SIG-M5 (cell line): Measurements from ENCODE around the gene IARS2.
"Not testable (repeated sequence)": the region's sequence is repeated elsewhere in the genome, so short reads cannot be mapped to it uniquely, and the experiment has no call there.

ENCODE experiments used
- DNase-seq: peaks from one replicate; lab custom pipeline; 2025; lab: John Stamatoyannopoulos, UW

Gene IARS2

DNA sequence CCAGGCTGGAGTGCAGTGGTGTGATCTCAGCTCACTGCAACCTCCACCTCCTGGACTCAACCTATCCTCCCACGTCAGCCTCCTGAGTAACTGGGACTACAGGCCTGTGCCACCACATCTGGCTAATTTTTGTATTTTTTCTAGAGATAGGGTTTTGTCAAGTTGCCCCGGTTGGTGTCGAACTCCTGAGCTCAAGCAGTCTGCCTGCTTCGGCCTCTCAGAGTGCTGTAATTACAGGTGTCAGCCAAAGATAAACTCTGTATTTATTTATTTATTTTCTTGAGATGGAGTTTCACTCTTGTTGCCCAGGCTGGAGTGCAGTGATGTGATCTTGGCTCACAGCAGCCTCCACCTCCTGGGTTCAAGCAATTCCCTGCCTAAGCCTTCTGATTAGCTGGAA is 18.7 kb downstream of the IARS2 start:
- DNase-seq = not testable (repeated sequence)

DNA sequence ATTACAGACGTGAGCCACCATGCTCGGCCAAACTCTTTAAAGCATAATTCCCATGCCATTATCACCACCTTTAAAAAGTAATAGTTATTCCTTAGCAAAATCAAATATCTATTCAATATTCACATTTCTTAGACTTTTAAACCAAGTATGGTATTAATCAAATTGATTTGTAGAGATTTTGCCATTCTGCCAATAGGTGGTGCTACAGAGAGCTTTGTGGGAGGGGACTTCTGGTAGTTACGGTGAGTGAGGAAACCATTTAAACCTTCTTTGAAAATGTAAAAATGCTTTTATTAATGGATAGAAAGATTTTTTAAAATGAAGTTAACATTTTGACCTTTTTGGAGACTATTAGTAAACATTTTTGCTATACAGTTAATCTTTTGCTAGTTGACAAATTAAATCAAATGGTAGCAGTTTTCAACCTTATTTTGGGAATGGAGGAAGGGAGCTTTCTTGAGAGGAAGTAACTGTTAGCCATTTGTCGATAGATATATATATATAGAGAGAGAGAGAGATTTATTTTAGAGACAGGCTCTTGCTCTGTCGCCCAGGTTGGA is 19.3 kb downstream of the IARS2 start:
- no peak for DNase-seq

DNA sequence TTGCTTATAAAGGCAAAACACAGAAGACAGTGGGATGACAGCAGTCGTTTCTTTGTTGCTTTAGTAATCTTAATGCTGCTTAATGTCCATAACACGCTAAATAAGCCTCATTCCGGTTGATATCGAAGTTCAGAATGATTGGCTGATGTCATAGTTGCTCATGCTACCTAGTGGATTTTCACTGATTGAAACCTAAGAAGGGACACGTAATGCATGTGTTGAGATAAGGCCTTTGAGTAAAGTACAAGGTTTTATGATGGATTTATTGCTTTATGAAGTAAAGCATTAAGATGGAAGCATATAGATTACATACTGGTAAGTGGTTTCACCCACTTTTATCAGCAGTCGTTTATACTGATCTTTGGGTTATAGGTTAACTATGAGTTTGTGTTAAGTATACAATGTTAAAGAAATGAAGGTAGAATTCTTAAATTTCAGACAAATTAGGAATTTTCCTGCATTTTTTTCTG is 25.1 kb downstream of the IARS2 start:
- no peak for DNase-seq

DNA sequence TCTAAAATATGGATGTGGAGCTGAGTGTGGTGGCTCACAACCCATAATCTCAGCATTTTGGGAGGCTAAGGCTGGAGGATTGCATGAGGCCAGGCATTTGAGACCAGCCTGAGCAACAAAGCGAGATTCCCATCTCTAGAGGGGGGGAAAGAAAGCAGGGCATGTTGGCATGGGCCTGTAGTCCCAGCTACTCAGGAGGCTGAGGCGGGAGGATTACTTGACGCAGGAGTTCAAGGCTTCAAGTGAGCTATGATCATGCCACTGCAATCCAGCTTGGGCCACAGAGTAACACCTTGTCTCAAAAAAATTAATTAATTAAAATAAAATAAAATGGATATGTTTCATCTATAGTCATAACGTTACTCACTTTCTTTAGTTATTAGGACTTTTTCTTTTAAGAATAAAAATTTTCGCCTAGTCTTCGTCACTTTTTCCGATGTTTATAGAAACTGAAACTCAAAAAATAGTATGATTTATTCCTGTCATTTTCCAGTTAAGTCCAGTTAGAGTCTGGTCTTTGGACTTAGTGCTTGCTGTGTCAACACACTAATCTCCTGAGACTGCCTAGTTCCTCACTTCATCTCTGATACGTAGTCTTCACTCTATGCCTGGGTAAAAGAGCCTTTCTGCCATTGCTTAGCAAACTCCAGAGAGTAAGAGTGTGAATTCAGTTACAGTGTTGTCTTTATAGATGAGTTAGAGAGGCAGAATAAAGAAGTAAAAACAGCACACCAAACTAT is 28.0 kb downstream of the IARS2 start:
- no peak for DNase-seq

DNA sequence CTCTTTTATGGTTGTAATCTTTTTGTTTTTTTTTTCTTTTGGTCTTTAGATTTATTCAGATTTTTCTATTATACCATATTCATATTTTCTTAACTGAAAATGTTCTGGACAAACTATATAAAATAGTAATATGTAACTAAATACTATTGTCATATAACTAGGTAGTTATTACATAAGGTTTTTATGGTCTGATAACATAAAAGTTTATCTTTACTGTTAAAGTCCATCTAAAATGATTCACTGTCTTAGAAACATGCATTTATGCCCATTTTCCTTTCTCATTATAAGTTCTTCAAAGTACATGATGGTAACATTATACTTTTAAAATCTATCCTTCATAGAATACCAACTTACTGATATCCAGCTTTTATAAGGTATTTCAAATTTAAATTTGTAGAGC is 29.1 kb downstream of the IARS2 start:
- DNase-seq = no peak

DNA sequence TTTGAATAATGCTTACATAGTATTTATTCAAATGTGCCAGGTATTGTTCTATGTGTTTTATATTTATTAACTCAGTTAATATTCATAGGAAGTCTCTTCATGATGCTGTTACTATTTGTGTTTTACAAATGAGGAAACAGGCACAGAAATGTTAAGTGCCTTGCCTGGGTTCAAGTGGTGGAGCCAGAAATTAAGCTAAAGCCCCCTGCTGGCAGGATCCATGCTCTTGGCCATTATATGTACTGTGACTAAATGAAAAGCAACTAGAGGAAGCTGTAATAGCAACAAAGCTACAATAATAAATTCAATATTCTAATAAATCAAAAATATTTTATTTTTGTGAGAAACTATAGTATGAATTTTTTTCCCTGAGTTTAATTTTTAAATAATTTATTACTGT is 30.0 kb downstream of the IARS2 start:
- no peak for DNase-seq

DNA sequence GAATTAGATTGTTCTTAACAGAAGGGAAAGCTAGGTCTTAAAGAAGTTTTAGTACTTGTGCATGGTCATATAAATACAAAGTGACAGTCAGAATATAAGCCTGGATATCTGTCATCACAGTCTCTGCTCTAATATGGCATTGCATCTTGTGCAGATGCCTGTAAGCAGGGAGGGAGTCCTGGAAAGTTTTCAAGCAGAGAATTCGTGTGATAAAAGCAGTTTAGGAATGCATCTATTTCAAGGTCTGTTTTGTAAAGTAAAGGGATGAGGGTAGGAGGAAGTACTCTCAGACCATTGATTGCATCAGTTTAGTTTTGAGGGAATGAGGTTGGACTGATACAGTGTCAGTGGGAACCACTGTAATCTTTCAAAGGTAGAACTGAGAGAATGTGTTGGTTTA is 30.6 kb downstream of the IARS2 start:
- no peak for DNase-seq

DNA sequence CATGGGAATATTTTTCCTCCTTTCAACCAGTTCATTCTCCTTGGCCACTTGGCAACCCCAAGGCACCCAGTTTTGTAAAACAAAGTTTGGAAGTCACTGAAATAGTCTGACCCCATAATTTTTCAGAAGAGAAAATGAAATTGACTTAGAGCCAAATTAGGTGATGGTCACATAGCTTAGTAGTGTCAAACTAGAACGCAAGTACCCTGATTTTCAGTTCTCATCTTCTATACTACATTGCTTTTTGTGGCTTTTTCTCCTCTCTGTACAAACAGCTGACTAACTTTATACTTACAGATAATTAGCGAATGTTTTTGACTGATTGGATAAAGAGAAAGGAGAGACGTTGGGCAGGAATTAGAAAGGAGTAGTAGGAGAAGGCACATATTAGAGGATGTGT is 33.1 kb downstream of the IARS2 start:
- DNase-seq = no peak

DNA sequence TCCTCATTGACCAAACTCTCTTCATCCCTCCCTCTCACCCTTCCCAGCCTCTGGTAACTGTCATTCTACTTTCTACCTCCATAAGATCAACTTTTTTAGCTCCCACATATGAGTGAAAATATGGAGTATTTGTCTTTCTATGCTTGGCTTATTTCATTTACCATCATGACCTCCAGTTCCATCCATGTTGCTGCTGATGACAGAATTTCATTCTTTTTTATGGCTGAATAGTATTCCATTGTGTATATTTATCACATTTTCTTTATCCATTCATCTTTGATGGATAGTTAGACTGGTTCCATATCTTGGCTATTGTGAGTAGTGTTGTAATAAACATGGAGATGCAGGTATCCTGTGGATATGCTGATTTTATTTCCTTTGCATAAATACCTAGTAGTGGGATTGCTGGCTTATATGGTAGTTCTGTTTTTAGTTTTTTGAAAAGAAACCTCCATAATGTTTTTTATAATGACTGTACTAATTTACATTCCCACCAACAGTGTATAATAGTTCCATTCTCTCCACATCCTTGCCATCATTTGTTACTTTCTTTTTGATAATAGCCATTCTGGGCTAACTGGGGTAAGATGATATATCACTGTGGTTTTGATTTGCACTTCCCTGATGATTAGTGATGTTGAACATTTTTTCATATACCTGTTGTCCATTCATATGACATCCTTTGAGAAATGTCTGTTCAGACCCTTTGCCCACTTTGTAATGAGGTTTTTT is 35.7 kb downstream of the IARS2 start:
- DNase-seq = no peak

DNA sequence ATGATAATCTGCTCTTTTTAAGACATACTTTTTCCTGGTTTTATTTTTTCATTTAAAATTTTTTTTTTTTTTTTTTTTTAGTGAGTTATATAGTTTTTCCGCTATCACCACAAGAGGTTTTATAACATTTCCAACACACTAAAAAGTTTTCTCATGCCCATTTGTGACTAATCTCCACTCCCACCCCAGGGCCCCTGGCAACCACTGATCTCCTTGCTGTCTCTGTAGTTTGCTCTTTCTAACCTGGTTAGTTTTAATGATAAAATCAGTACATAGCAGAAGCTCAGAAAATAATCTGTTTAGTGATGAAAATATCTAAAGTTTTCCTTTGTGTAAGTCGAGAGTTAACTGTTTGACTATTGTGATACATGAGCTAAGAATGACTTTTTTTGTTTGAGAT is 41.8 kb downstream of the IARS2 start:
- DNase-seq = no peak

DNA sequence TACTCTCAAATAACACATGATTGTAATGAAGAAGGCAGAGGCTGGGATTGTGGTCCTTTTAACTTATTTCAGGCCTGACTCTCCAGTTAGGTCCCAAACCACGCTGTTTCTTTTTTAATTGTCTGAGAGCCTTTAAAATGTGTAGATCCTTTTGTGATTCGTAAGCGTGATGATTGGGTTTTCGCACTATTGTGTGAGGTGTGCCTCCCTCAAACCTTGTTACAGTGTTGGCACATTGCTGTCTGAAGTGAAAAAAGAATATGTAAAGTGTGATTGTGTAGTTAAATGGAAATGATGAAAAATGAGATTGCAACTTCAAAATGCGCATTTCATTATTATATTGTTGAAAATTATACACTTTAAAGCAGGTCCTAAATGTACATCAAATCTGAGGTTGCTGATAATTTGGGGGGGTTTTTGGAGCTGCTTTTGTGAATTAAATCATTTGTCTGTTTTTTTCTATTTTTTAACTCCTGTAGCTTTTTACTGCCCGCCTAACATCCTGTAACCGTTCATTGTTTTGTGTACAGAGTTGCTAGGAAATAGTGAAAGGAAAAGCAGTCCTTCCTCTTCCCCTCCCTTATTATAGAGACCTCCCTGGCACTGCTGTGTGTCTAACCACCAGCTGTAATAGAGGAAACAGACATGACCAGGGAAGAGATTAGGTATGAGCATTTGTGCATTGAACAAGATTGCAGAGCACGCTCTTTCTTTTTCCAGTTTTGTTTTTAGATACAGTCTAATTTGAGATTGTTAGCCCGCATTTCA is 43.3 kb downstream of the IARS2 start:
- no peak for DNase-seq

DNA sequence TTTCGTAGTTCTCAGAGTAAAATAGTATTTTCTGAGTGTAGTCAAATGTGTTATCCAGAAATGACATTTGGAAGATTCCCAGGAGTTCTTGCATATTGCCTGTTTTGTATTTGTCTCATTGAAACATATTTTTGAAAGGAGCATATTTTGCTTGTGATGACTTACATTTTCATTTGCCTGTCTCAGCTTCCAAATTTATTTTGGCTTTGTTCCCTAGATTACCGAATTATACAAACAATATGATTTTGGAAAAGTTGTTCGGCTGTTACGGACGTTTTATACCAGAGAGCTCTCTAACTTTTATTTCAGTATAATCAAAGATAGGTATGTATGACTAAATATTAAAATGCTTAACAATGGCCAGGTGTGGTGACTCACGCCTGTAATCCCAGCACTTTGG is 46.0 kb downstream of the IARS2 start:
- DNase-seq = no peak

DNA sequence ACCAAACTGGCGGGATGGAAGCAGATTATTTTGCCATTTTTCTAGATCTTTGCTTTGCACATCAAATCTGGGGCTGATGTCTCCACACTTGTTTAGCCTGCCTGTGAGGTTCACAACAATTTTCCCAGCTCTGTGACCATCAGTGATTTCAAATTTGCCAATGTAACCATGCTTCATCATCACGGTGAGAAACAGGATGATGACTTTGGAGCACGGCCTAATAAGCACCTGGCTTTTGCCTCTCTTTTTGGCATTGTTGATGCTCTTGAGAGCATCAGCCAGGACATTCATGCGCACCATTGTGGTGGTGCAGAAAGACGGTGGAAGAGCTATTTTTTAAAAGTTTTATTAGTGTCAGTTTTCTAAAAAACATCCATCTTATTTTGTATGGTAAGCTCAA is 50.1 kb downstream of the IARS2 start:
- no peak for DNase-seq

DNA sequence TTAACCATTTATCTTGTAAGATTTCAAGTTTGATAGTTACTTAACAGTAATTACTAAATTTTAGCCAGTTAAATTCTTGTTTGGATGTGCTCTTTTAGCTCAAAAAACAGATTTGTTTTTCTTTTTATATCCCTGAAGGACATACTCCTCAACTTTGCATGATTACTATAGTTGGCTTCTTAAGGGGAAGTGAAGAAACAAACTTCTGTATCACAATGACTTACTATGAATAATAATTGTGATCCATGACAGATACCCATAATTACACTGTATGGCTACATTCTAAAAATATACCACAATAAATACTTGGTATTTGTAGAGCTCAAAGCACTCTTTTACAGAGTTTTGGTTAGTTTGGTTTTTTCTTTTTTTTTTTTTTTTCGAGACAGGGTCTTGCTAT is 55.8 kb downstream of the IARS2 start:
- DNase-seq = no peak

DNA sequence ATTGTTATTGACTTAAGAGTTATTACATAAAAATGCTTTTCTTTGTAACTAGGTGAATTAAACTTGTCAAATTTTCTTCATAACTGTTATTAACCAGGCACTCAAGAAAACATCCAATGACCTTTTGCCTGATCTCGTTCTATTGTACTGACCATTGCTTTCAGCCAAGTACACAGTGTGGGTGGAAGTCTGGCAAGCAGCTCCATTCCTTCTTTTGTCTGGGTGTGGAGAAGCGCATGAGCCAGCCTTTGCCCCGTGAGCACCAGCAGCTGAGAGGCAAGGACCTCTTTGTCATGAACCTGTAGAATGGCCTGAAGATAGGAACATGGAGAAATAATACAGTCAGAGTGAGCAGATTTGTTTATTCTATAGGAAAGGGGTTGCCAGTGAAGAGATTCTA is 57.5 kb downstream of the IARS2 start:
- no peak for DNase-seq

DNA sequence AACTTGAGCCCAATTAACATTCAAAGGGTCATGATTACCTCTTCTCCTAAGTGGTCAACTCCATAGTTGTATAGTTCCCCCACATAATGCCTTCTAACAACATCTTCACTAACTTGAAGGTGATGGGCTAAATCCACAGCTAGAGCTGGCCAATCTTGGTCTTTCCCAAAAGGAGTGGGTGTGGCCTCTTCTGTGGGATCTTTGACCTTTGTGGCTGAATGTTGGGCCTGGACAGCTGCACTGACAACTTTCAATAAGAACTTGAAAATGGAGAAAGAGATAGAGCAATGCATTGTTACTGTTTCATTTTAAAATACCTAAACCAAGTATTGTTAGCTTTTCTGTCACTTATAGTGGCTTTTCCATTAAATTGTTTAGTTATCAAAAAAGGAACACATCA is 59.2 kb downstream of the IARS2 start:
- DNase-seq = no peak

DNA sequence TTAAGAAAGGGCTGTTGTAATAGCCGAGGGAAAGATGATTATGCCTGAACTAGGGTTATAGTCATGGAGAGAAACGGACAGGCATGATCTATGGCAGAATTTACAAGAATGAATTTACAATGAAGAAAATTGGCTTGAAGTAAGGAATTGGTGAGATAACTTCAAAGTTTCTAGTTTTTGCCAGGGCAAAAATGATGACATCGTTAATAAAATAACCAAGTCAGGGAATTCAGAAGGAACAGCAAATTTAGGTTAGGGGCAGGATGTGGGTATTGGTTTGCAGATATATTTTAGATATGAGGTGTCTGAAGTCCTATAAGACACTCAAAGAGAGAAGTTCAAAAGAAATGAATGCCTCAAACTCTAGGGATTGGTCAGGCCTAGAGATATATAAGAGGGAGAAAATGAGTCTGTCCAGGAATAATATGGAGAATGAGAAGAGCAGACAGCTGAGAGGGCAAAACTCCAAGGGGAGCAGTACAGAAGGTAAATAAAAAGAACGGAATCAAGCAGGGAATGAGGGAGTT is 62.8 kb downstream of the IARS2 start:
- DNase-seq = no peak

DNA sequence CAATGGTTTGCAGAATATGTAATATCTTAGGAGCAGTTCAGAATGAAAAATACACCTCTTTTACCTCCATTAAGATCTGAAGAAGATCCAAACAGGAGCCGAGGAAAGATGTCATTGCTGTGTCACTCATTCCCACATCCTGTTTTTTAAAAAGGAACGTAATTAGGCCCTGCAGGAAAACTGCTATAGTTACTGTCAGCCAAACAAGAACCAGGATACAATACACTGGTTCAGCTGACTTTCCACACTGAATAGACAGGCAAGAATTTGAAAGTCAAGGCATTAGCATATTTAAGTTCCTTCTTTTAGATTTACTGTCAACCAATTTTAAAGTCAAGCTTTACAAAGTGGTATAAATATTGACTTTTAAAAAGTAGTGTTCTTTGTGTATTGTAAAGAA is 63.8 kb downstream of the IARS2 start:
- DNase-seq = no peak

DNA sequence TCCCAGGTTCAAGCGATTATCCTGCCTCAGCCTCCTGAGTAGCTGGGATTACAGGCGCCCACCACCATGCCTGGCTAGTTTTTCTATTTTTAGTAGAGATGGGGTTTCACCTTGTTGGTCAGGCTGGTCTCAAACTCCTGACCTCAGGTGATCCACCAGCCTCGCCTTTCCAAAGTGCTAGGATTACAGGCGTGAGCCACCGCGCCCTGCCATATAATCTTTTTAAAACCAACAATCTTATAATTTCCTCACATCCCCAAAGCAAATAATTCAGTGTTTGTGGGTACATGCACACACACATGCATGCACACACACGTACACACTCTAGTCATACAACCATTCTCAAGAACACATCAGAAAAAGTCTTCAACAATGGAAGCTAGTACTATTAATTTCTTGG is 64.6 kb downstream of the IARS2 start:
- not testable (repeated sequence) for DNase-seq

DNA sequence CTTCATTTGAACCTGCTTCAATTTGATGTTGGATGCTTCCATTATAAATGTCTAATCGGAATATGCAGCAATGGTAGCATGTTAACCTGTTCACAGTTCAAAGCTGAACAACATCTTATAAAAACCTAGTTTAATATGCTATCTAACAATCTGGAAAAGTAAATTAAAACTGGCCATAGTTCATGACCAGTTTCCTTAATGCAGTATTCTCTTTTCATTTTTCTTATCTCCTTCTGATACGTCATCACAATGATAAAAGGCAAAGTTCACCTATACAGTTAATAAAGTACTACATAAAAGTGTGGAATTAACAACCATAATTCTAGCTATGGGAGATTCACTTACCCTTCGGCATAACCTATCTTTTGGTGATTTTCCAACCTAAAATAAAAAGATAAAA is 65.1 kb downstream of the IARS2 start:
- DNase-seq = no peak

DNA sequence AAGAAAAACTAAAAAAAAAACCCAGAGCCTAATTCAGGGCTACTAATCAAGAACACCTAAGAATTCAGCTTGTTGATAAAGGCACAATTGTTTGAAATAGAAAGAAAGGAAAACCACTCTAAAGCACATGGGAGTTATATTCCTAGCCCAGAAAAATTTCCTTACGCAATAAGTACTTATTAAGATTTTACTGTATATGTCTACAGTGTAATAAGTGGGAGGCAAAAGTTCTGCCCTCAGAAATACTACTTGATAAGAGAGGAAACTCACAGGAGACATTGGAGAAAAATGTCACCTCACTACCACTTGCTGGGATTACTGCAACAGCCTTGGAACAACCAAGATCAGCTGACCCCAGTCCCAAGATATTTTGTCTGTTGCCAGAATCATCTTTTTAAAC is 66.1 kb downstream of the IARS2 start:
- DNase-seq = no peak

DNA sequence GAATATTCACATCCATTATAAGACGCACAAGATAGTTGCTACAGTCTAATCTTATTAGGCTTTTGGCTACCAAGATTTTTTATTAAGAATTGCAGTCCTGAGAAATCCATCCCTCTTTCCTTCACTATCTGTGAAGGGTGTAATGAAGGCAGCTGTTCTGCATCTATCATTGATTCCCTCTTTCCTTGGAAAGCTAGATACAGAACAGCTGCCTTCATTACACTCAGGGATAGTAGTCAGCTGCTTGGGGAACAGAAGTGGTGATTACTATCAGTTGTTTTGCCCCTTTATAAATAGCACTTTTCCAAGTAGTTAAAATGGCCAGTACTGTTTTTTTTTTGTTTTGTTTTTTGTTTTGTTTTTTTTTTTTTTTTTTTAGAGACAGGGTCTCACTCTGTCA is 70.2 kb downstream of the IARS2 start:
- no peak for DNase-seq
